Retinal pigment epithelial cell (primary cell): ENCODE data around the gene HAX1.

Experiments
- DNase-seq: peaks from one replicate; pipeline ENCODE4 v3.0.0-alpha.2; 2010; ENCODE audit warnings: low read depth
- H3K4me3 ChIP-seq: 2 replicates; pipeline ENCODE4 v1.5.1; 2011; ENCODE audit warnings: mild to moderate bottlenecking, low read length, control low read depth, moderate library complexity
- CTCF ChIP-seq: conservative IDR thresholded peaks from 2 replicates; pipeline ENCODE4 v1.5.1; 2011; ENCODE audit warnings: low read depth, low read length, control low read depth, inconsistent platforms

The HAX1 gene

GRCh38 chr1:154324669-154325582, 52.5 kb downstream of the HAX1 start, which contains the start of gene ATP8B2:
TSS of gene ATP8B2 (plus strand) at chr1:154325525. CDS start at chr1:154328142, 2,617 bp downstream.
- peak; percentile 96 for TF ChIP-seq CTCF
- no peak for DNase-seq
- peak within 1 kb of the TSS; percentile 78 for H3K4me3 ChIP-seq
